Measurements from ENCODE around the gene HBEGF. TPM values are rescaled to one million over a fixed set of nuclear protein-coding genes. Genes with fewer than 3 reads are reported as not detected.
"Not testable (repeated sequence)": the region's sequence is repeated elsewhere in the genome, so short reads cannot be mapped to it uniquely, and the experiment has no call there.

HBEGF gene
- total RNA-seq, 1 donor from 2014 or later, result 18.6 TPM

DNA sequence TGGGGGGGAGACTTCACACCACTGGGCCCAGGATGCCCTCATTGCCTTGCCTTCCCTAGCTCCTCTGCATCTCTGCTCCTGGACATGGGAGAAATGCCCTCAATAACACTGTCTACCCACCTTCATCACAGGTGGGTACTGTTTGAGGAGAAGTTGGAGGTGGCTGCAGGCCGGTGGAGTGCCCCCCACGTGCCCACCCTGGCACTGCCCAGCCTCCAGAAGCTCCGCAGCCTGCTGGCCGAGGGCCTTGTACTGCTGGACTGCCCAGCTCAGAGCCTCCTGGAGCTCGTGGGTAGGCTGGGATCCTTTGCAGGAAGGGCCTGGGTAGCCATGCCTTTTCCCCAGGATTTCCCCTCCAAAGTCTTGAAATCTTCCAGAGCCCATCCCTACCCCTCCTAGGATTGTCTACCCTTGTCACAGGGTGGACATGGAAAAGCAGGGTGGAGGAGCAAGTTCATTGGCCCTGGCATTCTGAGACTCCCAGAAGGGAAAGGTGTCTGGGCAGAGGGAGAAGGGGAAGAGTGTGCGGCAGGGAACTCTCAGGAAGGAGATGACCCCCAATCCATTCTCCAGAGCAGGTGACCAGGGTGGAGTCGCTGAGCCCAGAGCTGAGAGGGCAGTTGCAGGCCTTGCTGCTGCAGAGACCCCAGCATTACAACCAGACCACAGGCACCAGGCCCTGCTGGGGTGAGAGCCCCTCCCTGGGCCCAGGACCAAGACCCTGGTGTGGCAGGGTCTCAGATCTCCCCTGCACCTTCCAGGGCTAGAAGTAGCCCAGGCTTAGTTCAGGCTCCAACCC, 14.5 kb upstream of the HBEGF start:
- no peak for DNase-seq

DNA sequence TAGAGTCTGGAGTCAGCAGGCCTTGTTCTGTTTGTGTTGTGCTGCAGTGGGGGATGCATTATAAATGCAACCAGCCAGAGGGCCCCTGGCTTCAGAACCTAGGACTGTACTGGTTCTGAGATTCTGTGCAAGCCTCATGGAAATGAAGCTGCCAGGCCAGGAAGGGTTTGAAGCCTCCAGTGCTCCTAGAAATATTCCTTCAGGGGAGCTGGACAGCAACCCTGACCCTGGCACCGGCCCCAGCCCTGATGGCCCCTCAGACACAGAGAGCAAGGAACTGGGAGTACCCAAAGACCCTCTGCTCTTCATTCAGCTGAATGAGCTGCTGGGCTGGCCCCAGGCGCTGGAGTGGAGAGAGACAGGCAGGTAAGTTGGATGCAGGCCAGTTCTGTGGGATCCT, 13.7 kb upstream of the HBEGF start, which contains the start of gene SLC4A9:
Gene SLC4A9 (plus strand): TSS at position 94 of the 400 bp plus-strand sequence. CDS start 43 bp downstream, at position 137.
- DNase-seq, result no peak

DNA sequence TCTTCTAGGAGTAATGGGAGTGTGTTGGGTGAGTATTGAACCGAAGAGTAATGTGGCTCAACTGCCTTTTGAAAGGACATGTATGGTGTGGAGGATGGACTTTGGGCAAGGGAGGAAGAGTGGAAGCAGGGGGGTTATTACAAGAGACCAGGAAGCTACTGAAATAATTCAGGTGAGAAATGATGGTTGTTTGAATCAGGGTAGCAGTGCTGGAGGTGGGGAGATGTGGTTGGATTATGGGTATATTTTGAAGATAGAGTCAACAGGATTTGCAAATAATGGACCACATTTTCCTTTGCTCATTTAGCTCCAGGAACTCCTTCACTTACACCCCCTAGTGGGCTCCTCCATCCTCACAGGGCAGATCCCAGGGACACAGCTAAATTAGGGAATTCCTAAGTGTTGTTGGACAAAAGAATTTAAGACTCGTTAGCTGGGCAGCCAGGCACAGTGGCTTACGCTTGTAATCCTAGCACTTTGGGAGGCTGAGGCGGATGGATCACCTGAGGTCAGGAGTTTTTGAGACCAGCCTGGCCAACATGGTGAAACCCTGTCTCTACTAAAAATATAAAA, 12.4 kb upstream of the HBEGF start:
- no peak for DNase-seq

DNA sequence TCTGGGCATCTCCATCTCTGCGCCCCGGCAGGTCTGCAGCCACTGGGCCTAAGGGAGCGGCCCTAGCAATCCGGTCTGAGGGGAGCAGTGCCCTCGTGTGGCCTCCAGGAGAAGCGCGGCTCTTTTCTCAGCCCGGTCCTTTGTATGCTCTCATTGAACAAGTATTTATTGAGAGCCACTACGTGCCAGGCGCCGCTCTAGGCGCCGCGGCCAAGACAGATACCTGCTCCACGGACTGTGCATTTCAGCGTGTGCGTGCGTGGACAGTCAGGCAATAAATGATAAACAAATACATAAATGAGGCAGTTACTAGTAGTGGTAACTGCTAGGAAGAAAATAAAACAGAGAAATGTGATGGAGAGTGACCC, 11.3 kb upstream of the HBEGF start:
- DNase-seq, result peak; percentile 89

DNA sequence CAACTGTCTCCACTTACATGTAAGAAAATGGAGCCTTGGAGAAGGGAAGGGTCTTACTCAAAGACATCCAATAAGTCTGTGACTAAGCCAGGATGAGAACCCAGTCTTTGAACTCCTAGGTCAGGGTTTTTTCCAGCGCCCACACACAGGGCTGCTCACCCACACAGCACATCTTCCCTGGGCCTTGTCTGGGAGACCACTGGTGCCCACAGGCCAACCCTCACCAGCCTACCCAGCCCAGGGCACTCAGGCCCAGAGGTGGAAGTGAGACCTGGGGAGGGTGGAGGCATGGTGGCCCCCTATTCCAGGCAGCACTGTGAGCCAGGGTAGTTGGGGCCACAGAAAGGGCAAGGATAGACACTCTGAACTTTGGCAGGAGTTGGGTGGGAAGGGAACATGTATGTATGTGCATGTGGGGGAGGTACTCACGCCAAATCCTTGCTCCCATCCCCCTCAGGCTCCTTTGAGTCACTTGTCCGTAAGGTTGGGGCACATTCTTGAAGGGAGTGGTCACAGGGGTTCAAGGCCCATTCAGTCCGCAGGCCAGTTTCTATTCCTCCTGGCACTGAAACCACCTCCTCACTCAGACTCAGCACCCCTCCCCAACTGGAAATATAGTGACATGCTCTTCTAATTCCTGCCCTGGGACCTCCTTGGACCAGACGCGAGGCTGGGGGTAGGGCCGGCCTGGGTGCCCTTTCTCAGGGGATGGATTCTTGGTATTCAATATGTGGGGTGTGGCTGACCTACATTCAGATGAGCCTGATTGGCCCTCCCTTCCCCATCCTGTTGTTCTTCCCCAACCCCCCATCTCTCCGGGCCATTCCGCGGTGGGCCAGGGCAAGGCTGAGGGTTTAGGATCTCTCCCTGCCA, 10.7 kb upstream of the HBEGF start:
- DNase-seq, result no peak

DNA sequence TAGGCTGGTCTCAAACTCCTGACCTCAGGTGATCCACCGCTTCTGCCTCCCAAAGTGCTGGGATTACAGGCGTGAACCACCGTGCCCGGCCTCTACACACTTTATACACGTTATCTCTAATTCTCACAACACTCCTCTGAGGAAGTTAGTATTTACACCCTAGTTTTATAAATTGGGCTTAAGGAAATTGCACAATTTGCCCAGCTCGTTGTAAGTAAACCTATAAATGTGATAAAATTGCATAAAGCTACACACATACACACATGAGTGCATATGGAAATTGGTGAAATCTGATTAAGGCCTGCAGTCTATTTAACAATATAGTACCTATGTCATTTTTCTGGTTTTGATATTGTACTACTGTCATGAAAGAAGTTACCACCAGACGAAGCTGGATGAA, 9.1 kb upstream of the HBEGF start:
- DNase-seq, result no peak

DNA sequence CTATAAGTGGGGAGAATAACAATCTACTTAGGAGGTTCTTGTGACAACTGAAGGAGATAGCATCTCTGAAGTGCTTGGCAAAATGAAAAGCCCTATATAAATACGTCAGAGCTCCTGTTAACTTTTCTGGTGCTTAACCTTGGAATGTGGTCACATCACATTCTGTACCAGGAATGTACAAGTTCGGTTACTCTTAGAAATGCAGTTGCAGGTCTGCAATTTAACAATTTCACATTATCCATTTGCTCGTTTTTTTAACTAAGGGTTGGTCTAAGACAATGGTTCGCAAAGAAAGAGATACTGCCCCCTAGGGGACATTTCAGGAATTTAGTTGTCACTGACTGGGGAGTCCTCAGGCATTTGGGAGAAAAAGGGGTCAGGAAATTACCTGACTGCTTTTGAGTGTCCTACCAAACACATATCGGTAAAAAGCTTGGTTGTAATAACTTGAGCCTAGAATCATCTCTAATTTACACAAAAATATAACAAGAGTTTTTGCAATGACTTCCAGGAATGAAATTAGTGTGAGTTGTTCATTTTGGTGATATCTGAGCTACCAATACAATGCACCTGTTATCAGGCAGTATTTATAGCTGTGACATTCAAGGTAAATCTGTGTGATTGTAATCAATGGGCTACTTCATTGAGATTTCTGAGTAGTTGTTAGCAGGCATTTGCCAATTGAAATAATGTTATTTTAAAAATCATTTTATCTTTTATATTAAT, 5.4 kb upstream of the HBEGF start:
- peak; percentile 88 for DNase-seq

DNA sequence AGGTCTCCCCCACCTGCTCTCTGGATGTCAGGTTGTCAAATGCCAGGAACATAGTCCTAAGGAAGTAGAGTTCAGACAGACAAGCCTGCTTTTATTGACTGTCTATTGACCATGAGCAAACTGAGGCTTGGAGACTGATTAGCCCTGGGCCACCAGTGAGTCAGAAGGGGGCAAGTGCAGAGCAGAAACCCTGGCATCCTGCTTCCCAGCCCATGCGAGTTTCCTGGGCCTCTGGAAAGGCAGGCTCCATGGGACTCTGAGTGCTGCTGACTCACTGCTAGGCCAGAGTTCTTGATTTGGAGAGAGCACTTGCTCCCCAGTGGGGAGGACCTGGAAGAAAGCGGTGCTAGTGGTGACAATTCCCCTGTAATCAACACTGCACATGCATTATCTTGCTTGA, 2.8 kb upstream of the HBEGF start:
- DNase-seq, result no peak

DNA sequence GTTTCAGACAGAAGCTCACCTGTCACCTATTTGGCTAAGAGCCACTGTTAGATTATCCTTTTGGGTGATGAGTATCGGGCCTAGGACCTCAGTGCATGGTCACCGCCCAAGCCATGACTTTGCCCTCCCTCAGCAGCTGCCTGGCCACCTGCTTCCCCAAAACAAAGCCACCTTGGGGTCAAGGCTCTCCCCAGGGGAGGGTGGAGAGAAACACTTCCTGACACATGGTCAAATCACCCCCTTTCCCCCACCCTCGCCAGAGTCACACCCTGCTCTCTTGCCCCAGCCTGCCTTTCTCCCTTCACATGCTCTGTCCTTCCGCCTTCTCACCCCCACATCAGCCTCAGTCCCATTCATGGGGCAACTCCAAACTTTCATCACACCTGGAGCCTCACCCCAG, 1.7 kb upstream of the HBEGF start:
- DNase-seq, result no peak

DNA sequence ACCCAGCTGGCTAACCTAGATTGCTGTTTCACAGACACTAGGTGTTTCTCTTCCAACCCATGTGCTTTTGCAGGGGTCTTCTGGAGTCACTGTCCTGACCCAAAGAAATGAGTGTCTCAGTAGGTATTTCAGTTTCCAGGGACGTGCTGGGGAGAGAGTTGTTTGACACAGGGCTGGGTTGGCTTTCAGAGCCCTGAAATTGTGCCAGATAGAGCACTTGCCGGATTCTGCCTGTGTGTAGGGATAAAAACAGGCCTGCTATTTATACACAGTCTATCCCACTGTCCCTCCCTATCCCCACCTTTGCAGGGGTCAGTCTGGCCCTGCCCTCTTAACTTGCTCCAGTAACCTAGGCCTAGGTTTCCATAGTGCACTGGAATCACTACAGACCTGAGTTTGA, 957 bp upstream of the HBEGF start:
- DNase-seq, result no peak

DNA sequence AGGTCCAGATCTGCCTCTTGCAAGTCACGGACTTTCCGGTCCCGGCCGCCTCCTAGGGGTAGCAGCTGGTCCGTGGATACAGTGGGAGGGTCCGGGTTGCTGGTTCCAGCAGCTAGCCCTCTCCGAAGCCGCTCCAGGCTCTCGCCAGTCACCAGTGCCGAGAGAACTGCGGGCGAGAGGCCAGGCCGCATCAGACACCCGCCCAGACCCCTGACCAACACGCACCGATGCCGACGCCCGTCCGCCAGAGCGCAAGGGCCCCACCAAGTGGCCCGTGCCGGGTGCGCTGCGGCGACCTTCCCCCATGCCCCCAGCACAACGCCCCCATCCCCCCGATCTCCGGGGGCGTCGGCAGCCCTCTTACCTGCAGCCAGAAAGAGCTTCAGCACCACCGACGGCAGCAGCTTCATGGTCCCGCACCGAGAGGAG, 470 bp downstream of the HBEGF start:
- DNase-seq, result peak; percentile 54

DNA sequence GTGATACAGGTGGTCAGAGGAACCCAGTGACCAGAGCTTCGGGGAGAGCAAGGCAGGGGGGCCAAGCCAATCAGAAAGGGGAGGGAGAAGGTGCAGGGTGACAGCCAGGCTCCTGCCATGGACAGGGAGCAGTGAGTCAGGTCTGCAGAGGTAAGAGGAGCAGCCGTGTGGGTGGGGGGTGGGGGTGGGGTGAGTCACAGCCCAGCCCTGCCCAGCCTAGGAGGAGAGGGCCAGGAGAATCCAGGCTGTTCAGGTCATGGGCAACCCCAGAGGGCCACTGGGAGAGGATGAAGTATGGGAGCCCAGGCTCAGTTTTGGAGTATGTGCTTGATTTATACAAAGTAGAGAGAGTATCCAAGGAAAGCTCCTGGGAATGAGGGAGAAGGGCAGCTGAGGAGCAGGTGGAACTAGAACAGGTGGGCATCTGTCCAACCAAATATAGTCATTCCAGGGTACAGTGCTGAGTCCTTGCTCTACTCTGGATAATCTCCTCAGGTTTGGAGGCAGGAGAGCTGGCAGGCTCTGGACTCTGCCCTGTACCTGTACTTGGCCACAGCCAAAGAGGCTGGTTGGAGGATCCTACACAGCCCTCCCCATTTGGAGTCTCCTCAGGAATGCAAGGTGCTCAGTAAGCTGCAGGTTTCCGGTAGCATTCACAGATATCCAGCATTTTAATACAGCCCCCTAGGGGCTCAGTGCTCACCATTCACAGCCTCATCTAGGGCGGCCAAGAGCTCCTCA, 1.6 kb downstream of the HBEGF start:
- no peak for DNase-seq

DNA sequence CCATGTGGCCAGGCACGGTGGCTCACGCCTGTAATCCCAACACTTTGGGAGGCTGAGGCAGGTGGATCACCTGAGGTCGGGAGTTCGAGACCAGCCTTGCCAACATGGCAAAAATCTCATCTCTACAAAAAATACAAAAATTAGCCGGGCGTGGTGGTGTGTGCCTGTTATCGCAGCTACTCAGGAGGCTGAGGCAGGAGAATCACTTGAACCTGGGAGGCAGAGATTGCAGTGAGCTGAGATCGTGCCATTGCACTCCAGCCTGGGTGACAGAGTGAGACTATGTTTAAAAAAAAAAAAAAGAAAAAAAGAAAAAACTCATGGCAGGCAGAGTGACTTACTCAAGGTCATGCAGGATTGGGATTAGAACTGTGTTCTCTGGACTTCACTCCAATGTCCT, 2.6 kb downstream of the HBEGF start:
- DNase-seq, result not testable (repeated sequence)

DNA sequence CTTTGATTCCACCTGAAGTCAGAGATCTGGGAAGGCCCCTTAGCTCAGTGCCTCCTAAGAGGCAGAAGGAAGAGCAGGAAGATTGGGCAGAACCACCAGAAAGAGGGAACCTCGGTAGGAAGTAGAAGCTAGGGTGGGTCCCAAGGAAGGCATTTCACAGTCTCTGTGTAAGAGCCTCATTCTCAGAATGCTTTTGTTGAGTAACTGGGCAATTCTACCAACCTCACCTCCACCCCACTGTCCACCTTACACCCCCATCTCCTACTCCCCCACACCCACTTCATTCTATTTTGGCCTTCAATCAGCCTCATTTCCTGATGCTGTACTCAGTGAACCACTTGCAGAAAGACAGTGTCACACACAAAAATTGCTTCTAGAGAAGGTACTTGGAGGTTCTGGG, 3.5 kb downstream of the HBEGF start:
- no peak for DNase-seq

DNA sequence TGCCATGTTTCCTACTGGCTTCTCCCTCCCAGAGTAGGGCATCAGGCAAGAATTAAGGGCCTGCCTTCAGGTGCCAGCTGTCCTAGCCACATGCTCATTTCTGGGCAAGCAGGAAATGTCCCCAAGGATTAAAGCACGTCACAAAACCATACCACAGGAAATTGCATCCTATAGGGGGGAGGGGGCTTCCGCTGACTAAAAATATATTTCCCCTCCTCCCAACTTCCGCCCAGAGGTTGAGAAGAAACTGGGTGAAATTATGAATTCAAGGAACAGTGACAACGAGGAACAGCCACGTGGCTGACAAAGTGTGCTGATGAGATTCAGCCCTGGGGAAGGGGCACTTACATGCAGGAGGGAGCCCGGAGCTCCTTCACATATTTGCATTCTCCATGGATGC, 4.1 kb downstream of the HBEGF start:
- peak; percentile 36 for DNase-seq

DNA sequence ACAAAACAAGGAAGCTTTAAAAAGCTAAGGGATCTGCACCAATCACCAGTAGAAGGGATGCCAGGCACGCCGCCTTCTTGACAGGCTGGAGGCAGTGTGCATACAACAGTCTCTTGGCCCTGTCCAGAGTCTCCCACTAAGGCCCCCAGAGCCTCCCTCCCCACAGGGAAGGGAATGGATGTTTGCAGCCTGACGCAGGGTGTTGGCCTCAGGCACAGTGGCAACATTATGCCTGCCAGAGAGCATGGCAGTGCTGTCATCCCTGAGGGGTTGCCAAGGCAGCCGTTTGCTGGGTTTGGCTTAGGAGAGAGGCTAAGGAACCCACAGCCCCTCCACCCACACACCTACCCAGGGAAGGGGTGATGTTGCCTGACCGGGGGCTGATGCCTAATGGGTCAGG, 4.8 kb downstream of the HBEGF start:
- no peak for DNase-seq

DNA sequence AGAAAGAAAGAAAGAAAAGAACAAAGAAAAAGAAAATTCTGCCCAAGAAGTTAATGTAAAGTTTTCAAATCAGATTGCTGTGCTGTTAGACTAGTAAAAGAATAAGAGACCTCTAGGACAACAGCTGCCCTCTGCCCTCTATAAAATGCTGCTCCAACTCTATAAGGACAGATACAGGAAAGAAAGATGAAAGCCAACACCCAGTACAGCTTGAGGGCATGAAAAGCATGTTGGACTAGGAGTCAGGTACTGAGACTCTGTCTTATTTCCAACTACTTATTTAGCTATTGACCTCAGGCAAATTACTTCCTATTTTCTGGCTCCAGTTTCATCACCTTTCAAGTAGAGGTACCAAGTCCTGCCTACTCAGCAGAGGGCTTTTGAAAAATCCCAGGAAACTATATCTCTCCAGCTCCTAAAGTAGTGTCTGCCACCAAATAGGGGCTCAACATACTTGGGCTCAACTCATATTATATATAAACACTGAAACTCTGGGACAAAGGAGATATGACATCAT, 5.7 kb downstream of the HBEGF start:
- no peak for DNase-seq

DNA sequence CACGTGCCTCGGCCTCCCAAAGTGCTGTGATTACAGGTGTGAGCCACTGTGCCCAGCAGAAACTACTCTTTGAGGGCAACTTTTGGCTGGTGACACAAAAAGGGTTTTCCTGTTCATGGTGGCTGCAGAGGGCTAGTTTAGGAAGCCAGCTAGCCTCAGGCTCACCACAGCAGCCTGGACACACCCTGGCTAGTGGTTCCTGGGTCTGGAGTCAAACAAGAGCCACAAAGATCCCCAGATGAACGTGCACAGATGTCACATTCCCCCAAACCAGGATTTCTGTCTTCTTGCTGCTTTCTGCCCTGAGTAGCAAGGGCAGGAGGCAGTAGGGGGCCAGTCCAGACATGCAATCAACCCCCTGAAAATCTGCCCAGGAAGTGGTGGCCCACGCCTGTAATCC, 6.8 kb downstream of the HBEGF start:
- DNase-seq, result no peak

DNA sequence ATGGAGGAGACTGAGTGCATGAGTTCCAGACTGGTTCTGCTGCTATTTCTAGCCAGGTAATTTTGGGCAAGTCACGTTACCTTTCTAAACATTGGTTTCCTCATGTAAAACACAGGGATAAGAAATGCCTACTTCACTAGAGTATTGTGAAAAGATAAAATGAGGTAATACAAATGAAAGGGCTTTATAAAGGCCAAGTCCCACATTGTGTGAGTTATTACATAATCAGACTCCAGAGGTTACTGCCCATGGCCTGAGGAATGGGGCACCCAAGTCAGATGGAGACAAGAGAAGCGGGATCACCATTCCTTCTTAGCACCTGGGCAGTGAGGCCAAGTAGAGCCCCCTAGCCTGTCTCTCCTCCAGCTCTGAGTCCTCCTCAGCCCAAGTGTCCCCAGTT, 7.5 kb downstream of the HBEGF start:
- no peak for DNase-seq

DNA sequence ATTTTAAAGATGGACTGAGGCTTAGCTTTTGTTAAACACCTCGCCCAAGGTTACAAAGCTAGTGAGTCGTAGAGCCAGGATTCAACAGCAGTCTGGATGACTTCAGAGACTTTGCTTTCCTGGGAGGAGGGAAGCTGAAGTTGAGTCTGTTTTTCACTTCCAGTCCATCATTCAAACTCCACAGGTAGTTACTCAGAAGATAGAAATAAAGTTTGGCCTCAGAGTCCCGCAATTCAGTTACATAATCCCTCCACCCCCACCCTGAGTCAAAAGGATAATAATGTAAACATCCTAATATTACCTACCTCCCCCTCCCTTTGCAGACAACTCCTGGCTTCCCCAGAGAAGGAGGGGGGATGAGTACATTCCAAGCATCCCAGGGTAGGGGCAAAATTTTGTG, 8.1 kb downstream of the HBEGF start:
- no peak for DNase-seq

DNA sequence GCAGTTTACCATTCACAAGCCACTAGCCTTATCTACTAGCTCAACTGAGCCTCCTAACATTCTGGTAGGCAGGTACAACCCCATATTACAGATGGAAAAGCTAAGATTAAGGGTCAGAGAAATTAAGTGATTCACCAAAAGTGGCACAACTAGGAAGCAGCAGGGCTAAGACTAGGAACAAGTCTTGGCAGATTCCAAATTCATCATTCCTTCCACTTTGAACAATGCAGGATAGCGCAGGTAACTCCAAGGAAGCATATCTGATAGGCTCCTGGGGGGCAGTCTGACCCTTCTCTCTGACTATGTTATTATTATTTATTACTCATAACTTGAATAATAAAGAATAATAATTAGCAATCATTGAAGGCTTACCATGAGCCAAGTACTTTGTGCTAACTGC, 8.5 kb downstream of the HBEGF start:
- DNase-seq, result no peak

DNA sequence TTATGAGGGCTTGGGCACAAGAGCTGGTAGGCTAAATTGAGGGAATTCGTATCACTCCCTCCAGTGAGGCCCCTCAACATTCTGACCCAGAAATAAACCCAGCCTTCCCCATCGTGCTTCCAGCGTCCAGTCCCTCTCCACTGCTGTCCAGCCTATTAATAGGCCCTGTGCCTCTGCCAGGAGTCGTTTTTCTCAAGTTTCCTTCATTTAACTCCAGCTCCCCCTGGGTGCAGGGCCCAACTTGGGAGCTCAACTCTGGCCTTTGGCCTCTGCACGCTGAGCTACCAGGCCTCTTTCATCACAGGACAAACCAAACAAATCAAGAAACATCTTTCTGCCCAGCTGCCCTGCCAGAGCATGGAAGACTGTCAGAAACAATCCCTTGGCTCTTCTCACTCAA, 10.0 kb downstream of the HBEGF start:
- DNase-seq, result peak; percentile 55
